HG02642 (cell line): ENCODE data around the gene SLC38A9.
"Not testable (repeated sequence)": the region's sequence is repeated elsewhere in the genome, so short reads cannot be mapped to it uniquely, and the experiment has no call there.

Experiments
- ATAC-seq: cut with Tn5 transposase; IDR thresholded peaks from one replicate; pipeline ENCODE4 v1.9.1; 2021; ENCODE audit warnings: mild to moderate bottlenecking; ENCODE audit not compliant: unreplicated experiment, poor library complexity

SLC38A9 gene

GRCh38 chr5:55620009-55620765 is 91.9 kb downstream of the SLC38A9 start:
- no peak for ATAC-seq

DNA sequence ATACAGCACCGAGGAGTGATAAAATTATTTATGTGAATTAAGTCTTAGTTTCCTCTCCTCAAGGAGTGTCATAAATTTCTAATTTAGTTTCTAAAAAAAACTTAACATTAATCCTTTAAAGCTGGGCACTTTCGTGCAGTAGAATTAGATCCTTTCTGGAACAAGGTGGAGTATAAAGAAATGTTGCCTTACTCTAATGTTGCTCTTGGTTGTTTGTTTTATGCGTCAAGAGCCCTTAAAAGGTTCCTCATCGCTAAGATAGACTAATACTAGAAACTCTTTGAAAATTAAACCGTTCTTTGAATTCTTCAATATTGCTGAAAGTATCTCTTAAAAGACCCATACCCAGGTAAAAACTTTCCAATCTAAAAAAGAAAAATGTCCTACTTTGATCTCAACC is 93.8 kb downstream of the SLC38A9 start:
- no peak for ATAC-seq

- ATAC-seq: no peak
Measured at GRCh38 chr5:55613112-55613868, 98.8 kb downstream of the SLC38A9 start.

DNA sequence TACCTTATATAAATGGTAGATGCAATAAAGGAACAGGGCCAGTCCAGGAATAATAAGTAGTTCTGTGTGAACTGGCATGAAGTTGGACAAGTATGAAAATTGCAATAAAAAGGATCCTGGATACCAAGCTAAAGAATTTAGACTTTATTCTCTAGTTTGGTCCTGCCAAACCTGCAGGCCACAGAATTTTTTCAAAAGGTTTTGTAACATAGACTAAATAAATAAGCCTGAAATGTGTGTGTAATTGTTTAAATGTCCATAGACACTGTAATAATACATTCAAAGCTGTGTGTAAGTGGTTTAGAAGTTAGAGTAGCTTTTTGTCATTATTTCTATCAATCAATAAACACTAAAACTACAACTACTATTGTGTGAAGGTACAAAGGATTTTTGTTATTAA is 101.6 kb downstream of the SLC38A9 start:
- no peak for ATAC-seq

- ATAC-seq: no peak
Measured at GRCh38 chr5:55609413-55609812, 102.7 kb downstream of the SLC38A9 start.

DNA sequence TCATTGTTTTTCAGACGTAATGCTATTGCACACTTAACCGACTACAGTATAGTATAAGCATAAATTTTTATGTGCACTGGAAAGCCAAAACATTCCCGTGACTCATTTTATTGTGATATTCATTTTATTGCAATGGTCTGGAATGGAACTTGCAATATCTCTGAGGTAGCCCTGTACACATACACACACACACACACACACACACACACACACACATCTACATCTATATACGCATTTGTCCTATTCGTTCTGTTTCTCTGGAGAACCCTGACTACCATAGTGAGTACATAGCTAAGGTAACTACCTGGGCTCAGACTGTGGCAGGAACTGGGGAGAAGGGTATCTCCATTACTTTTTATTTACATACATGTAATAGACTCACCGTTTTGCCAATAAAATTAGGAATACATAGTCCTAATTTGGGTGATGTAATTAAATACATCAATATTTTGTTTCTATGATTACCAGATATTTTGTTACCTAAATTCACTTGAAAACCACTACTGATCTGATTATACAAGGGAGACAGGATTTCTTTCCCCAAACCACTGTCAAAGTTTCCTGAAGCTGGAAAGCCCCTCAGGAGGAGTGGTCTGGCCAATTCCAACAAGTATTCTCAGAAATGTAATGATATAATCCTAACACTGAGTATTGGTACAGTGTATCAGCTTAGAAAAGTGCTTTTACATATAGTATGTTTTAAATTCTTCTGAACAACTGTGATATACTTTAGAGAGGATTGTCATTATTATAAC is 103.4 kb downstream of the SLC38A9 start:
- no peak for ATAC-seq

GRCh38 chr5:55607309-55607708 is 104.8 kb downstream of the SLC38A9 start:
- not testable (repeated sequence) for ATAC-seq

DNA sequence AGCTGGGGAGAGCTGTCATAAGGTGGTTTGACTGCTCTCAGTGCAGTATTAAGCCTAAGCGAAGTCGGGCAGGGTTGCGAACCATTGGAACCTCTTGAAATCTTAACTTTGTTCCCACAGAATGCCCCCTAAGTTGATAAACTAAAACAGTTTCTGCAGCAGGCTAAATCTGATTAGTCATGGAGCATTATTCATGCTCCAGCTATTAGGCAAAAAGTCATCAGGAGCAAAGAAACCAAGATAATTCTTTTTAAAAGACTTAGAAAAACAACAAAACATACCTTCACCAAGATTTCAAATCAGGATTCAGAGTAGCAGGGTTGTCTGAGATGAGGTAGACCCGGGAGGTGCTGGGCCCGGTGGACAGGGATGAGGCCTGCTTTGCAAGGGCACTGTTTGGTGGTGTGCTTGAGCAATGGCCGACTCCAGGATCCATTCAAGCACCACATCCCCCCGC is 107.5 kb downstream of the SLC38A9 start:
- no peak for ATAC-seq

- ATAC-seq: no peak
Measured at GRCh38 chr5:55603922-55604321, 108.2 kb downstream of the SLC38A9 start.

DNA sequence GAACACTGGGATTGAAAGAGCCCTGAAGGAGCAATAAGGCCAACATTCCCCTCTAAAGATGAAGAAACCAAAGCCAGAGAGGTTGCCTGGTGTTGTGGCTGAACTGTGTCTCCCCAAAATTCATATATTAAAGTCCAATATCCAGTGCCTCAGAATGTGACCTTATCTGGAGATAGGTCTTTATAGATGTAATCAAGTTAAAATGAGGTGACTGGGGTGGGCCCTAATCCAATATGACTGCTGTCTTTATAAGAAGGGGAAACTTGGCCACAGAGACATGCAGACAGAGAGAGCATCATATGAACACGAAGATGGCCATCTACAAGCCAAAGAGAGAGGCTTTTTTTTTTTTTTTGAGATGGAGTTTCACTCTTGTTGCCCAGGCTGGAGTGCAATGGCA is 110.5 kb downstream of the SLC38A9 start:
- ATAC-seq: no peak

- no peak for ATAC-seq
Measured at GRCh38 chr5:55601204-55601618, 110.9 kb downstream of the SLC38A9 start.

GRCh38 chr5:55600497-55601203 is 111.5 kb downstream of the SLC38A9 start:
- no peak for ATAC-seq

DNA sequence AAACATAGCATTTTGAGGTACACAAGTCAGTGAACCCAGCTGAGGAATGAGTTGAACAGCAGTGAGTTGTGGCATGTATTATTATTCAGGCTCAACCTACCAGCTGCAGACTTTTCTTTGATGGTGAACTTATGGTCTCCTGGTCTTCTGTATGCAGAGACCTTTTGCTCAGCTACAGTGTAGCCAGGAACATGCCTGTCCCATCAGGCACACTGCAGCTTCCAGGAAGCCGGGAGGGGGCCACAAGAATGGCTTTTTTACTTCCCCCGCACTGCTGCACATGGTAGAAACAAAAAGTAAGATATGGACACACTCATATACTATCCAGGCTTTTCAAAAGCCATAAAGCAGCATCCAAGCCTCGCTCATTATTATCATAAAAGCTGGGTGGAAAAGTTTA is 112.0 kb downstream of the SLC38A9 start:
- ATAC-seq: no peak

- no peak for ATAC-seq
Measured at GRCh38 chr5:55599148-55600050, 112.7 kb downstream of the SLC38A9 start.

DNA sequence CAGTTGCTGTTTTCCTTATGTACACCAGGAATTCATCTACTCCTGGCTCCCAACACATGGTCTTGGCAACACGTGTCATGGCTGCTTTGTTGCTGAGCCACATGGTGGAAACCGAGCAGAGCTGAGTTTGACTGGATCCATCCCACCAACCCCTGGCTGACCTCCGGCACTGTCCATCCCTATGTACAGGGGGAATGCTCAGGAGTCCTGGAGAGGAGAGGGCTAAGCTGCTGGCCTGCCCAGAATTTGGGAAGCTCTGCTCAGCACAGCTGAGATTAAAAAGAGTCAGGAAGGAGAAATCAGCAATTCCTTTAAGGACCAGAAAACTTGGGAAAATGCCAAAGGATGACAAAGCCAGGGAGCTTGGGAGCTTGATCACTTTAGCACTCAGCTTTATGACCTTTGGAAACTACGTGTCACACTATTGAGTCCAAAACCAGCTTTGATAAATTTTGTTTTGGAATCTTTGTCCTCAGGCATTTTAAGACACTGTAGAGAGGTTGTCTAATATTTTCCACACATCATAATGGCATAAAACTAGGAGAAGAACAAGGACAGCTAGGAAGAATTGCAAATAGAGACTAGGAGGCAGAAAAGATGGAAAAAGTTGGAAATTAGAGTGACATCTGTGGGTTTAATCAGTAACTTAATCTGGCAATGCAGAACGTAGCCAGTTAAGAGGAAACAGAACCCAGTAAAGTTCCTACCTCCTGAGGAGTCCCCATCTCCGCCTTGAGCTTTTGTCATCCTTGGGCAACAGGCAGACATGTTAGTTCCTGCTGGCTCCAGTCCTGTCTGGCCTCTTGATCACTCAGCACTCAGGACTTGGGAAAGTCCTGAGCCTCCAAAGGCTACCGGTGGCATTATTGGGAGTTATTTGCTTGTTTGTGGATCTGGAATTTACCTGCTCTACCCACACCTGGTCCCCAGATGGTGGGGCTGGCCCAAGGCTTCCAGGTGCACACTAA is 114.8 kb downstream of the SLC38A9 start:
- ATAC-seq: no peak

DNA sequence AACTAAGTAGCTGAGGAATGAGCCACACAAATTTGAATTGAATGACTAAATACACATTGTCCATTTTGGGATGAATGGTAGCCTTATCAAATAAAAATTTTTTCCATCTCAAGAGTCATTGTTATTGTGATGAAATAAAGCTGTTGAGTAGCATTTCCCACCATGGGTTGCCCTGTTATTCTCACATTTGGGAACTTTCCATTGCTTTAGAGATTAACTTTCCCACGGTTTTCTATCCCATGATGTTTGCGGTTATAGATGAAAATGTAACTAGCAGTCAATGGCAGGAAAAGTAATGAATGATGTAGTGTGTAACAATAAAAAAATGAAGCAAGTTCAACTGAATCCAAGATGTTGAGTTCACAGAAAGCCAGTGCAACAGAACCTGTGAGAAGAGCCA is 117.5 kb downstream of the SLC38A9 start:
- ATAC-seq: no peak

GRCh38 chr5:55593115-55593472 is 119.0 kb downstream of the SLC38A9 start:
- no peak for ATAC-seq

- ATAC-seq: no peak
Measured at GRCh38 chr5:55592388-55593114, 119.6 kb downstream of the SLC38A9 start.
